ENCODE data around the gene GH1.

GRCh38 chr17:63967953-63968352, 49.3 kb upstream of the GH1 start:
- TF ChIP-seq, protein P1, sequence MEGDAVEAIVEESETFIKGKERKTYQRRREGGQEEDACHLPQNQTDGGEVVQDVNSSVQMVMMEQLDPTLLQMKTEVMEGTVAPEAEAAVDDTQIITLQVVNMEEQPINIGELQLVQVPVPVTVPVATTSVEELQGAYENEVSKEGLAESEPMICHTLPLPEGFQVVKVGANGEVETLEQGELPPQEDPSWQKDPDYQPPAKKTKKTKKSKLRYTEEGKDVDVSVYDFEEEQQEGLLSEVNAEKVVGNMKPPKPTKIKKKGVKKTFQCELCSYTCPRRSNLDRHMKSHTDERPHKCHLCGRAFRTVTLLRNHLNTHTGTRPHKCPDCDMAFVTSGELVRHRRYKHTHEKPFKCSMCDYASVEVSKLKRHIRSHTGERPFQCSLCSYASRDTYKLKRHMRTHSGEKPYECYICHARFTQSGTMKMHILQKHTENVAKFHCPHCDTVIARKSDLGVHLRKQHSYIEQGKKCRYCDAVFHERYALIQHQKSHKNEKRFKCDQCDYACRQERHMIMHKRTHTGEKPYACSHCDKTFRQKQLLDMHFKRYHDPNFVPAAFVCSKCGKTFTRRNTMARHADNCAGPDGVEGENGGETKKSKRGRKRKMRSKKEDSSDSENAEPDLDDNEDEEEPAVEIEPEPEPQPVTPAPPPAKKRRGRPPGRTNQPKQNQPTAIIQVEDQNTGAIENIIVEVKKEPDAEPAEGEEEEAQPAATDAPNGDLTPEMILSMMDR (IDR thresholded peaks at IDR 0.05) = no peak
- TF ChIP-seq POLR2AphosphoS5 (IDR thresholded peaks at IDR 0.05; ENCODE audit: low read depth, low read length) = no peak

Measured in Panc1 (cell line).